T-helper 22 cell (primary cell): ENCODE data around the gene GLB1L3.

Experiments used
- DNase-seq: peaks from one replicate; pipeline ENCODE4 v3.0.0-alpha.2; 2020; ENCODE audit warnings: low read depth

Gene GLB1L3, protein sequence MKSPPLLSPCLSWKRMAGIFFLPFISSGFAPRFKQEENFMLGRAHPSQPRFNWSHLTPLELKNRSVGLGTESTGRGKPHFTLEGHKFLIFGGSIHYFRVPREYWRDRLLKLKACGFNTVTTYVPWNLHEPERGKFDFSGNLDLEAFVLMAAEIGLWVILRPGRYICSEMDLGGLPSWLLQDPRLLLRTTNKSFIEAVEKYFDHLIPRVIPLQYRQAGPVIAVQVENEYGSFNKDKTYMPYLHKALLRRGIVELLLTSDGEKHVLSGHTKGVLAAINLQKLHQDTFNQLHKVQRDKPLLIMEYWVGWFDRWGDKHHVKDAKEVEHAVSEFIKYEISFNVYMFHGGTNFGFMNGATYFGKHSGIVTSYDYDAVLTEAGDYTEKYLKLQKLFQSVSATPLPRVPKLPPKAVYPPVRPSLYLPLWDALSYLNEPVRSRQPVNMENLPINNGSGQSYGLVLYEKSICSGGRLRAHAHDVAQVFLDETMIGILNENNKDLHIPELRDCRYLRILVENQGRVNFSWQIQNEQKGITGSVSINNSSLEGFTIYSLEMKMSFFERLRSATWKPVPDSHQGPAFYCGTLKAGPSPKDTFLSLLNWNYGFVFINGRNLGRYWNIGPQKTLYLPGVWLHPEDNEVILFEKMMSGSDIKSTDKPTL

DNA sequence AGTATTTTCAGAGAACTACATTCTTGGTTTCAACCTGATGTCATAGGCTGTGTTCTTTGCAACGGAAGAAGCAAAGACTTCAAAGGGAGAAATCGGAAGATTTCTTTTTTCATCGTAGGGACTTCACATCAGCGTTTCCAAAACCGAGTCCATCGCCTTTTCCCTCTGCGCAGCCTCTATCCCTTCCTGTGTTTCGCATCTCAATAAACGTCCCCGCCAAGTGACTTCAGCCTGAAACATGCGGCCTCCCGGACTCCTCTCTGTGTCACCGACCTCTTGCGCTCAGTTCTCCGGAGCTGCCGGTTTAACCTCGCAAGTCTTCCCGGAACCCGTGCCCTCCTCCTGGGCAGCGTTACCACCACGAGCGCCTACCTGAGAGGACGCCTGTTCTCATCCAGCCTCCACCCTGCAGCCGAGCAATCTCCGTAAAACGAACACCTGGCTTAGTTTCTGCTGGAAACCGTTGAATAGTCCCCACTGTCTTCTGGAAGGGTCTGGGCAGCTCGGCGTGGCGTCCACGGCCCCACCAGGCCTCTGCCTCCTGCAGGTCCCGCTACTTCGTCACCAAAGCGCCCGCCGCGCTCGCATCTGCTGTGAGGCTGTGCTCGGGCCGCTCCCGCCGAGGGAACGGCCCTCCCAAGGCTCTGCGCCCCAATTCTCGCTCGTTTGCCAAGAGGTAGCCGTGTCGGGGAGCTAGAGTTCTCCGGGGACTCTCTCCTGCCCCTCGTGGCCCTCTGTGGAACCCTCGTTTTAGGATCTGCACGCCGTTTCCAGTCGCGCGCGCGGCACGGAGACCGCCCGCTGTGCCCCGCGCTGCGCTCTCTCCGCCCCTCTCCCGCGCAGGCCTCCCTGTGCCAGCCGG lies at the start of gene GLB1L3:
TSS of gene GLB1L3 (plus strand) at position 846 of the 862 bp plus-strand sequence. CDS start 362 bp downstream, outside the sequence.
- peak; percentile 65 for DNase-seq

DNA sequence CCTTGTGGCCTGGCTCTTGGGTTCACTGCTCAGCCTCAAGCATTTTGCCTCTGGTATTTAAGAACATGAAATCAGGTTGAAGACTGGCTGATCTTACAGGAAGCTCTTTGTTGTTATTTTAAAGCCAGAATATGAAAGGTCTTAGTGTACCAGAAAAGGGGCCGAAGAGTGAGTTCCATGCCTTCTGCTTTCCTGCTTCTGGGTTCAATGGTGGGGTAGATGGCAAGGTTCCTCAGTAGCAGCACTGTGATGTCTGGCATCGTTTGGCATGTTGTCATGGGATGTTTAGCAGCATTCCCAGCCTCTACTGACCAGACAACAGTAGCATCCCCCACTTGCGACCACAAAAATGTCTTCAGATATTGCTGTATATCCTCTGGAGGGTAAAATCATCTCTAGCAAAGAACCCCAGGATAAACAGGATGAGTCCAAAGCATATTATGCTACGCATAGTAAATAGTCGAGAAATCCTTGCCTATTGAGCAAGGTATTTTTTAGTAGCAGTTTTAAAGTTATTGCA lies 49.3 kb upstream of the GLB1L3 start:
- no peak for DNase-seq

DNA sequence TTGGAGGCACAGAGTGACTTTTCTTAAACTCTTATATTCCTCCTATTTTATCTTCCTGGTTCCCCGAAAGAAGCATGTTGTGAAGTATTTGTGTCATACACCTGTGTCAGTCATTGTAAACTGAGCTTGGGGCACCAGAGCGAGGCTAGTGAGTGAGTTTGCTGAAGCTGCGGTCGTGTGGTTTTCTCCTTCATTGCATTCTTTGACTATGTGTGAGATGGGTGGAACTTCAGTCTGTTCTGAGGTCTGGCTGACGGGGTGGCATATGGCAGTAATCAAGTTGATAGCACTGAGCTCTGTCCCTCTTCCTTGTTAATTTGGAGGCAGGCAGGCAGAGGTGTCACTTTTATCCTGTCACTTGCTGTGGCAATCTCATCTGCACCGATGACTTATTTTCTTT lies 47.6 kb upstream of the GLB1L3 start:
- DNase-seq = no peak

DNA sequence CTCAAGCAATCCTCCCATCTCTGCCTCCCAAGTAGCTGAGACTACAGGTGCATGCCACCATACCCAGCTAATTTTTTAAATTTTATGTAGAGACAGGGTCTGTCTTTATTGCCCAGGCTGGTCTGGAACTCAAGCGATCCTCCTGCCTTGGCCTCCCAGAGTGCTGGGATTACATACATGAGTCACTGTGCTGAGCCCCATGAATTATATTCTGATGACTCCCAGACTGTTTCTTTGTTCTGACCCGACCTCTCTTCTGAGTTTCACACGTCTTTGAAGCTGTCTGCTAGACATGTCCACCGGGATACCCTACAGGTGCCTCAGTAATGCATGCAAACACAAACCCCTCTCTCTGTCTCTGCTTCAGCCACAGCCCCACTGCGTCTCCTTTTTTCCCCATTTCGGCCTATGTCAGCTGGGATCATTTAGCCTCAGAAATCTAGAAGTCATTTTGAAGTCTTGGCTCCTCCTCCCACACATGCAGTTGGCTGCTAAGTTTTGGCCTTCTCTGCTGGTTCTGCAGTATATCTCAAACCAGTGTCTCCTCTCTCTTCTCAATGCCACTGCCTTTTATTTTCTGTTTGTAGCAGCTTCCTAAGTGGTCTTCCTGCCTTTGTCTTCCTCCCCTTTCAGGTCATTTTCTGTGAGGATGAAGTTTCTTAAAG lies 46.9 kb upstream of the GLB1L3 start:
- DNase-seq = no peak

DNA sequence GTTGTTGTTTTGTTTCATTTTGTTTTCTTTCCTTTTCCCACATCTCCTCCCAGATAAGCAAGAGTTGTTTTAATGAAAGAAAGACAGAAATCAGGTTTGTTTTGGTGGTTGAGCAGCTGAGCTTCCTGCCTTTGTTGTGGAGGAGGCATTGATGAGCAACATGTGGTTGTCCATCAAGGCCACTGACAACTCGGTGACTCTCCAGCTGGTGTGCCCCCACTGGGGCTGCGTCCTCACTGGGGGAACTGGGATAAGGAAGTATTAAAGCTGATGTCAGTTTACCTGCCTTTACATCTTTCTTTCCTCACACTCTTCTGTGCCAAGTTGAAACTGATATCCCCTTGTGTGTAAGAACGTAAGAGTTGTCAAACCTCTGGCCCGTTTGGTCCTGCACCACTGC lies 45.8 kb upstream of the GLB1L3 start:
- DNase-seq = no peak

DNA sequence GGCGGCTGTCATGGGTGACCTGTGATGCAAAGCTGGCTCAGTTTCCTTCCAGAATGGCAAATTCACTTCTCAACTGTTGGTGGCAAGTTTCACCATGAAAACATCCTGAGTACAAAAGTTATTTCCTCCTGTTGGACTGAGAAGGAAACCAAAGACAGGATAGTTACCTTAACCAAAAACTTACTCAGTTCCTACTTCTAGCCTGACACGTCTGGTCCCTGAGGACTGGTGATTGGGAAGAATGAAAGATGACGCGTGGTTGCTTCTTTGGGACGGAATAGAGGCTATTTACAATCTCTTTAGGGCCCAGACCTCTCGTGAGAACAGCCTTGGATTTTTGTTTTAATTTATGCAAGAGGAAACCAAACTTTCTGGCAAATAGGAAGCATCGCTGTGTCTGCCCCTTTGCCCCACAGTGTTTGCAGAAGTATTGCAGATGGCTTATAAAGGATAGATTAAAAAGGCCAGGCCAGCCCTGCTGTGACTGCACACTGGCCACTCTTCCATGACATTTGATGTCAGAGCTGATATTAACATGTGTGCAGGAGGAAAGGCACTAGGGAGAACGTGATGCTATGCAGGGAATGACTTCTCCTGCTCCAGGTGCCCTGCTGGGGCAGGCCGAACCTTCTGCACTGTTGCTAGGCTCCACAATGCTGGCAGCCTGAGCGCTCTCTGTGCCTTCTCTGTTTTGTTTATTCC lies 44.1 kb upstream of the GLB1L3 start:
- DNase-seq = no peak

DNA sequence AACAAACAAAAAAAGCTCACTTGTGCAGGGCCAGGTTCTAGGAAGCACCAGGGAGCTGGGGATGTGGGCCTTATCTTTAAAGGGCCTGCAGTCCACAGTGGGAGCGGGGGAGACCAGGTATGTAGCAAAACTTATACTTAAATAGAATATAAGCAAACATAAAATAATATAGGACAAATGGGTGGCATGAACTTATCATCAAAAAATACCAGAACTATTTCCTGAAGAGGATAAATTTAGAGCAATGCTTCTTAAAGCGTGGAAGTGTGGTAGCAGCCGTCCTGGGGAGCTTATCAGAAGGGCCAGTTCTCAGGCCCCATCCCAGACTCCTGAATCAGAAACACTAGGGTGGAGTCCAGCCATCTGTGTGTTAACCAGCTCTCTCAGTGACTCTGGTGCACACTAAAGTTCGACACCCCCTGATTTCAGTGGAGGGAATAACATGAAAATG lies 42.4 kb upstream of the GLB1L3 start:
- no peak for DNase-seq

DNA sequence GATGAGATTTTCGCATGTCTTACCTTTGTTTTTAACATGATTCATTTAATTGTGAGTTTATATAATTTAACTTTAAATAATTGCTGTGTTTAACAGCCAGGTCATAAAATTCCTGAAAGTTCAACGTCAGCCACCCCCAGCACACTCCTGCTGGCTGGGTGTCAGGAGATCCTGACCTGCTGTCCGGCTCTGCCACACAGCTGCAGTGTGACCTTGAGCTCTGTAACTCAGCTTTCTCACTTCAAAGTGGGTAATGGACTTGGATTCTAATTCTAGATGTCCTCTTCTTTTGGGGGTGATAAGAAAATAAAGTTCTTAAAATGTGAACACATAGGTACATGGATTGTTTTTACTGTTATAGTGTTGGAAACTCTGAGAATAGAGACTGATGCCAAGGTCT lies 40.8 kb upstream of the GLB1L3 start:
- DNase-seq = no peak

DNA sequence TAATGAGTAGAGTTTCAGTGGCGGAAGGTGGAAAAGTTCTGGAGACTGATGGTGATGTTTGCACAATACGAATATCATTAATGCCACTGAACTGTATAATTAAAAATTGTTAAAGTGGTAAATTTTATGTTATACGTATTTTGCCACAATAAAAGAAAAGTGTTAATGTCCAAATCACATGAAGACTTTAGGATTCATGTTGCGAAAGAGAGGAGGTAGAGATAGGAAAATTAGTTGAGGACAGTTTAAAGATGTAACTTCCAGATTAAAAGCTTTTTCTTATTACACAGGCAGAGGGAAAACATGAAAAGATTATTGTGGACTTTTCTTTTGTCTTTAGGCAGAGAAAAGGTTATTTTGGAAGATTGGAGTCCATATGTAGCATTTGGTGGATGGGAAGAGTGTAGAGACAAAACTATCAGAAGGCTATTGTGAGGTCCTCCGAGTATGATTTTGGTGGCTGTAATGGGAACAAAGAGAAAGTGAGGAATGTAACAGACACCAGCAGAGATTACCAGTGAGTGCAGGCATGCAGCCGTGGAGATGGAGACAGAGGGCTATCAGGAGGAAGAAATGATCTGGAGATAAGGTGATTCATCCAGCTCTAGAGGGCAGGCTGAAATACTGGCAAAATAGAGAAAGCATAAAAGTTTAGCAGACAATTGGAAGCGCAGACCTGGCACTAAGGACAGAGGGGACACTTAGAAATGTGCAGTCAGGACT lies 39.2 kb upstream of the GLB1L3 start:
- no peak for DNase-seq

DNA sequence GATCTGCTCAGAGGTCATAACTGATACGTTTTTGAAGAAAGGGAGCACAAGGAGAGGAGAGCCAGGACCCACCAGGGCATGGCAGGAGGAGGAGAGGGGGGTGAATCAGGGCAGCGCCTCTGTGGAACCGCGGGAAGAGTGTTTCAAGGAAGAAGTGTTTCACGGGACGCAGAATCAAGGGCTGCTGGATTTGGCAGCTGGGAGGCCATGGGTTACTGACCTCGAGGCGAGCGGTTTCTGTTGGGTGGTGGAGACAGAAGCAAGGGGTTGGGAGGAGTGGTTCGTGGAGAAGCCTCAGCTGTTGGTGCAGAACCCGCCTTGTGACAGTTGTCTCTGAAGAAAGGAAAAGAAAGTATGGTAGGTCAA lies 38.6 kb upstream of the GLB1L3 start:
- no peak for DNase-seq

DNA sequence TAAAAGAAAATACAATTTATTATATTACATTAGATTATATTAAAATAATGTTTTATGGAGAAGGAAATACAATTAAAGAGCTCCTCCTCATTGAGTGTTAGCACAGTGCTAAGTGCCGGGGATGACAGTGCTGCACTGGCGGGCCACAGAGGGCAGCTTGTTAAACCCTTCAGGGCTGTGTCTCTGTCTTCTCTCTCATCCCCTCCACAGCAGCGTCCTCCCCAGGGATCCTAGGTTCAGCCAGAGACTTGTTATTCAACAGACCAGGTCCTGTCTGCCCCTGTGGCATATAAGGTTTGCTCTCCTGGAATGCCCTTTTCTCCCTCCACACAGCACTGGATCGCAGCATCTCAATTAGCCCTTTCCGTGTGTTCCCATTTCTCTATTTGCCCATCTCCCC lies 37.2 kb upstream of the GLB1L3 start:
- DNase-seq = no peak

DNA sequence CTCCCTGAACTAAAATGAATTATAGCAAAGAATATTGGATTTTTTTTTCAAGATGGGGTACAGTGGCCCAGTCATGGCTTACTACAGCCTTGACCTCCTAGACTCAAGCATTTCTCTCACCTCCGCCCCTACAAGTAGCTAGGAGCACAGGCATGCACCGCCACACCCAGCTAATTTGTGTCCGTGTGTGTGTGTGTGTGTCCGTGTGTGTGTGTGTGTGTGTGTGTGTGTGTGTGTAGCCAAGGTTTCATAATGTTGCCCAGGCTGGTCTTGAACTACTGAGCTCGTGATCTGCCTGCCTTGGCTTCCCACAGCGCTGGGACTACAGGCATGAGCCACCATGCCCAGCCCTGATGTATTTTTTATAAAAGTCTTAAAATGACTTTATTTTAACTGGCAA lies 35.6 kb upstream of the GLB1L3 start:
- DNase-seq = no peak

DNA sequence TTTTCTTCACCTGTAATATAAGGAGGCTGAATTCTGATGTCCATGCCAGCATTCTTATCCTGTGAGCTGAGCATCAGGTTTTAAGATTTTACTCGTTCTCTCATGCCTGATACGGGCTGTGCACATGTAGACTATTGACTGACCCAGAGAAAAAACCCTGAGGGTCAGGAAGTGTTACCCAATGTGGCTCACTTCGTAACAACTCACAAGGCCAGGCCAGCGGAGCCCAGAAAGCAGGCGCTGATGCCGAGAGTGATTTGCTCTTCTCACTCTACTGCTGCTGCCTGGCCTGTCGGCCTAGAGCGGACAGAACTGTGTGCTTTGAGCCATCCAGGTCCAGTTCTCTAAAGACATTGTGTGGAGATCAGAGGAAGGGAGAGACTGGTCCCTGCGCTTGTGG lies 33.8 kb upstream of the GLB1L3 start:
- no peak for DNase-seq

DNA sequence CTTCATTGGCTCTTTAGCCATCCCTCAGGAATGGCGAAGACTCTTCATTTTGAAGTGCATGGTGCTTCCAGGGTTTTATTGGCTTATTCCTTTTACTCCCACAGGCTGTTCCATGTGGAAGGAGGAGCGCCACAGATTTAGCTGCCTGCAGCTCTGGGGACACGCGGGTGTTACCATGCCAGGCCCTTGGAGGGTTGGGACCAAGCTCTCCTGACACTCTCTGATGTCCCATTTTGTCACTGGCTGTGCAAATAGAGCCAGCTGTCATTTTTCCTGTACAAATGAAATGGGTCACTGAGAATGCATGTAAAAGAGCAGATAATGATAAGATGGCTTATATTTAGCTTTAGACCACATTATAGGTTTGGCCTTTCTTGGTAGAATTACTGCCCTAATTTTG lies 32.3 kb upstream of the GLB1L3 start:
- DNase-seq = no peak

DNA sequence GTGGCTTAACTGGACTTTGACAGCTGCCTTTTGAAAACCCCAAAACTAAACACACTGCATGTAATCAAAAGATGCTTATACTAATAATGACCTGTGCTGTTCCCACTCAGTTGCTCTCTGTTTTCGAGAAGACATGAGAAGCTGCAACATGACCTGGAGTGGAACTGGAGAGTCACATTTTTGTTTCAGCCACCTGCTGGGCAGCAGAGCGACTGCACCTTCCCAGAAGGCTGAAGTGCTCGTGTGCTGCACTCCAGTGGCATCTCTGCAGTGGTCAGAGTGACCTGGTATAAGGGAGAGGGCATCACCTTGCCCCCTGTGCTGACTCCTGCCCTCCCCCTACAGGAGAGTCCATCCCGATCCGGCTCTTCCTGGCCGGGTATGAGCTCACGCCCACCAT lies 31.6 kb upstream of the GLB1L3 start:
- no peak for DNase-seq

DNA sequence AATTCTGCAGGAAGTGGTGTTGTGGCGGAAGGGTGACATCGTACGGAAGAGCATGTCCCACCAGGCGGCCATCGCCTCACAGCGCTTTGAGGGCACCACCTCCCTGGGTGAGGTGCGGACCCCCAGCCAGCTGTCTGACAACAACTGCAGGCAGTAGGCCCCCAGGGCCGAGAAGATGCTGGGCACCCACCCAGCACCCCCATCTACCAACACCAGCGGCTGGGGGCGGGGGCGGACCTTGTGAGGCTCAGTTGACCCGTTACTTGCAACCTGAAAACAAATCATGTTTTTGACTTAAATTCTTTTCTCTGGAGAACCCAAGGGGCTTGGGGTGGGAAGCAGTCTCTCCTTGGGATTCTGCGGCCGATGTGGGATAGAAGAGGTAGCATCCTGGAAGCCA lies 30.7 kb upstream of the GLB1L3 start:
- DNase-seq = no peak

DNA sequence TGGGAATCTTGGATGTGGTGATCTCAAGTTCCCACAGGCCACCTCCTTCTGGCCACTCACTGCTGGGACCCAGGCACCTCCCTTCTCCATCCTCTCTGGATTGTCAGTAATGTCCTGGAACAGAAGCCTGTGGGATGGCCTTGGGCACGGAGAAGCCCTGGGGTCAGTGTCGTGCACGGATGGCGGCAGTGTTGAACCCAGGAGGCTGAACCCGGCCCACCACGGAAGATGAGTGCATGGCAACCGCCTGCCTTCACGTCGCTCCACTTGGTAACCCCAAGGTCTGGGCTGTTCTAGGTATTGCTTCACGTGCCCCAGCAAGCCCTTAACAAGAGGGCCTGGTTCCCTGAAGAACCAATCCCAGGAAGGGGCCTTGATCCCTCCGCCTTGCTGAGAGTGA lies 30.1 kb upstream of the GLB1L3 start:
- DNase-seq = no peak

DNA sequence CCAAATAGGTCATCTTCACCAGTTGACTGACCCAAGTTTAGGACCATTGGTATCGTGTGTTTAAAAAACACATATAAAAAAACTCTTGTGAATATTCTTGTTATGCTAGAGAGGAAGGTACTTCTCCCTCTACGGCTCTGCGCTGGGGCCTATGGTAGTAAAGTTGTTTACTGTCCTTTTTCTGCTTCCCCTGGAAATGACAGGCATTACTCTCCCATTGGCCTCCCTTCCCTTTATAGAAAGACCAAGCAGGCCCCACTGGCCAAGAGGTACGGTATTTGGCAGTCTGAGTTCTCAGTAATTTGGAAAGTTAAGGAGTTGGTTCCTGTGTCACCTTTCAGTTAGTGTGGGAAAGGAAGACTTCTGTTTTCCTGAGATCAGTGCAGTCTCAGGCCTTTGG lies 29.5 kb upstream of the GLB1L3 start:
- DNase-seq = no peak

DNA sequence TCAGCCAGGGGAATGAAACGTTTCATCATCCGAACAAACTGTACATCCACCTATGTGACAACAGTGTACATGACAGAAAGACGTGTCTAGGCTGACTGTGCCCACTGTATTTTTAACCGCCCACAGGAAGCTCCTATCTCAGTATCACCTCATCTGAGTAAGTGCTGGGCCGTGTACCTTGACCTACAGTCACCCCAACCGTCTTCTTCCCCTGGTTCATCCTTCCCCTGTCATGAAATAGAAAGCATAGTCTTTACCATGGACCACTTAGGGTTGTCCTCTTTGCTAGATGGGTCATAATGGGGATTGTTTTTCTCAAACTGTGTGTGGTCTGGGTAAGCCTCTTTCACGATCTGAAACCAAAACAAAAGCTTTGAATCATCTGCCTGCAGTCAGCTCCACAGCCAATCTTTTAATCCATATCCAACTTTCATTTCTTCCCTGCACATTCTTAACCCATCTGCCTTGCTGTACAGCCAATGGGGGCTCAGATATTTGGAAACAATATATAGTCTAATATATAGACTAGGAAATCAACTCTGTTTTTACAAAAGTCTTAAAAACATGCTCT lies 27.2 kb upstream of the GLB1L3 start:
- no peak for DNase-seq

DNA sequence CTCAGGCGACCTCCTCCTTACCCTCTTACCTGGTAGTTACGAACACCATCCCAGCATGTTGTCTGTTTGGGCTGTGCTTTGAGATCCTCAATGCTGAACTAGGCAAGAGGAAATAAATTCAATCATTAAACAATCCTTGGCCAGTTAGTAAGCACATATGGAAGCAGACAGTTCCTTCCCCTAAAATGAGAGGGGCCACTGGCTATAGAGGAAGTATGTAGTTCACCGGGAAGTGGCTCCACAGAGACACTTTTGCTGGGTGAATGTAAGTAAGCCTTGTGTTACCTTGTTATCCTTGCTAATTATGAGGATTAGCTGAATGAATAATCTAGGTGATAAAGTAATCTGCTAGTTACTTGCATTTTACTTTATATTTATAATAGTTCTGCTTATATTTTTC lies 25.9 kb upstream of the GLB1L3 start:
- DNase-seq = no peak
